Fibroblast of villous mesenchyme (primary cell): ENCODE measurements around the gene CUL3. TPM values are rescaled to one million over a fixed set of nuclear protein-coding genes. Genes with fewer than 3 reads are reported as not detected.
"Not testable (repeated sequence)": the region's sequence is repeated elsewhere in the genome, so short reads cannot be mapped to it uniquely, and the experiment has no call there.

Source experiments
- DNase-seq: peaks from one replicate; pipeline ENCODE4 v3.0.0-alpha.2; 2010; ENCODE audit warnings: low read depth
- H3K4me3 ChIP-seq: 2 replicates; pipeline ENCODE4 v1.5.1; 2011; ENCODE audit warnings: low read depth, mild to moderate bottlenecking, low read length
- total RNA-seq: library from RNA; depleted of rRNA; stranded (reverse); fragments of >200 nt; gene quantifications from 2 replicates; pipeline ENCODE4 v1.2.3, GENCODE V29; 2012
- TF ChIP-seq, protein P1 (sequence below): IDR thresholded peaks from 2 replicates; pipeline ENCODE4 v1.5.1; 2012; ENCODE audit warnings: low read depth, mild to moderate bottlenecking, low read length; ENCODE audit not compliant: insufficient read depth

The CUL3 gene
- total RNA-seq, 1 donor: 82.5 TPM

GRCh38 chr2:224525774-224526173 lies 59.4 kb downstream of the CUL3 start:
- H3K4me3 ChIP-seq: no peak overlapping the region
- TF ChIP-seq, protein P1, sequence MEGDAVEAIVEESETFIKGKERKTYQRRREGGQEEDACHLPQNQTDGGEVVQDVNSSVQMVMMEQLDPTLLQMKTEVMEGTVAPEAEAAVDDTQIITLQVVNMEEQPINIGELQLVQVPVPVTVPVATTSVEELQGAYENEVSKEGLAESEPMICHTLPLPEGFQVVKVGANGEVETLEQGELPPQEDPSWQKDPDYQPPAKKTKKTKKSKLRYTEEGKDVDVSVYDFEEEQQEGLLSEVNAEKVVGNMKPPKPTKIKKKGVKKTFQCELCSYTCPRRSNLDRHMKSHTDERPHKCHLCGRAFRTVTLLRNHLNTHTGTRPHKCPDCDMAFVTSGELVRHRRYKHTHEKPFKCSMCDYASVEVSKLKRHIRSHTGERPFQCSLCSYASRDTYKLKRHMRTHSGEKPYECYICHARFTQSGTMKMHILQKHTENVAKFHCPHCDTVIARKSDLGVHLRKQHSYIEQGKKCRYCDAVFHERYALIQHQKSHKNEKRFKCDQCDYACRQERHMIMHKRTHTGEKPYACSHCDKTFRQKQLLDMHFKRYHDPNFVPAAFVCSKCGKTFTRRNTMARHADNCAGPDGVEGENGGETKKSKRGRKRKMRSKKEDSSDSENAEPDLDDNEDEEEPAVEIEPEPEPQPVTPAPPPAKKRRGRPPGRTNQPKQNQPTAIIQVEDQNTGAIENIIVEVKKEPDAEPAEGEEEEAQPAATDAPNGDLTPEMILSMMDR: no peak
- no peak for DNase-seq

- TF ChIP-seq, protein P1: no peak
- DNase-seq: no peak
- H3K4me3 ChIP-seq: no peak overlapping the region
Observed at GRCh38 chr2:224524657-224525056, 60.5 kb downstream of the CUL3 start.

- no peak overlapping the region for H3K4me3 ChIP-seq
- DNase-seq: peak; percentile 18
- TF ChIP-seq, protein P1: no peak
Observed at GRCh38 chr2:224523626-224524577, 61.3 kb downstream of the CUL3 start.

GRCh38 chr2:224522483-224522882 lies 62.7 kb downstream of the CUL3 start:
- DNase-seq: not testable (repeated sequence)

DNA sequence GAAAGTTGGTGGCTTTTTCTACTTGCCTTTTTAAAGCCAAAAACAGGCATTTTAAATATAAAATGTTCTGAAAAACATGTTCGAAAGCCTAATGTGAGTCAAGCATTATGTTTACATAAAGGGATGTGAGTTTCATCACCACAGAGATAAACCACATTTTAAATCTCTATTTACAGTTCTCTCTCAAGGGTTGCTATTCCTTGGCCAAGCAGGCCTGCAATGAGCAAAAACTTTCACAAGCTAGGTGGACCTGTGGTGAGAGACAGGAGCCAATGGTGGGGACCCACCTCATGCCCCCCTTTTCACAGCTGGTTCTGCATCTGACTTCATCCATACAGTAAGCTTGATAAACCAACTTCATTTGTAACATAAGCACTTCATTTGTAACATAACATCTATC lies 65.1 kb downstream of the CUL3 start:
- H3K4me3 ChIP-seq: no peak overlapping the region
- peak; percentile 94 for DNase-seq
- TF ChIP-seq, protein P1: no peak

More at GRCh38 chr2:224522483-224522882, 62.7 kb downstream of the CUL3 start:
- not testable (repeated sequence) for H3K4me3 ChIP-seq

DNA sequence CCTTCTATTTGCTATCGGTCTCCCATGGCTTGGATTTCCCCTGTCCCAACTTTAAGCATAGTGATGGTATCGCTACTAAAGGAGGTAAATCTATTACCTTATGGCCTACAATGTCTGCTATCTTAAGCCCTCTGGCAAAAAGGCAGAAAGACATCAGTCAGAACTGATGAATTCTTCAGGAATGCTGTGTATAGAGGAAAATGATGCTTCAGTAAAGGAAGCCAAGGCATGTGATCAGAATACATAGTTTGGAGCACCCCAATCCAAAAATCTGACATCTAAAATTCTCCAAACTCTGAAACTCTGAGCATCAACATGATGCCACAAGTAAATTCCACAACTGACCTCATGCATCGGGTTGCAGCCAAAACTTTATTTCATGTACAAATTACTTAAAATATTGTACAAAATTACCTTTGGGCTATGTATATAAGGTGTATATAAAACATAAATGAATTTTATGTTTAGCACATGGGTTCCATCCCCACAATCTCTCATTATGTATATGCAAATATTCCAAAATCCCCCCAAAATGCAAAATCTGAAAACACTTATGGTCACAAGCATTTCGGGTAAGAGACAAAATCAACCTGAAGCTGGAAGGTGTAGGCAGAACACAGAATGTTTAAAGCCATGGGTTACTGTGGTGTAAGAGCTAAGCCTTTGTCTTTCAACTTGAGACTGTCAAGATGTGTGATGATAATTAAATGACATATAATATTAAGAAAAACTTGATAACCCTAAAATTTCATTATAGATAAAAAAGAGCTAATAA lies 66.2 kb downstream of the CUL3 start:
- TF ChIP-seq, protein P1: no peak
- peak; percentile 39 for DNase-seq

GRCh38 chr2:224517963-224518362 lies 67.2 kb downstream of the CUL3 start:
- no peak for DNase-seq
- H3K4me3 ChIP-seq: no peak overlapping the region
- TF ChIP-seq, protein P1: no peak

More for the DNA sequence above, 66.2 kb downstream of the CUL3 start:
- H3K4me3 ChIP-seq: no peak overlapping the region

GRCh38 chr2:224516393-224516792 lies 68.8 kb downstream of the CUL3 start:
- H3K4me3 ChIP-seq, DNase-seq: not testable (repeated sequence)
